GM12872 (cell line): ENCODE data around the gene KCNE3.

Experiments used
- TF ChIP-seq, protein P1 (sequence below): IDR thresholded peaks from 3 replicates; pipeline ENCODE4 v1.5.1; 2011; ENCODE audit warnings: low read depth, mild to moderate bottlenecking, low read length, moderate library complexity; ENCODE audit not compliant: insufficient read depth

The KCNE3 gene

DNA sequence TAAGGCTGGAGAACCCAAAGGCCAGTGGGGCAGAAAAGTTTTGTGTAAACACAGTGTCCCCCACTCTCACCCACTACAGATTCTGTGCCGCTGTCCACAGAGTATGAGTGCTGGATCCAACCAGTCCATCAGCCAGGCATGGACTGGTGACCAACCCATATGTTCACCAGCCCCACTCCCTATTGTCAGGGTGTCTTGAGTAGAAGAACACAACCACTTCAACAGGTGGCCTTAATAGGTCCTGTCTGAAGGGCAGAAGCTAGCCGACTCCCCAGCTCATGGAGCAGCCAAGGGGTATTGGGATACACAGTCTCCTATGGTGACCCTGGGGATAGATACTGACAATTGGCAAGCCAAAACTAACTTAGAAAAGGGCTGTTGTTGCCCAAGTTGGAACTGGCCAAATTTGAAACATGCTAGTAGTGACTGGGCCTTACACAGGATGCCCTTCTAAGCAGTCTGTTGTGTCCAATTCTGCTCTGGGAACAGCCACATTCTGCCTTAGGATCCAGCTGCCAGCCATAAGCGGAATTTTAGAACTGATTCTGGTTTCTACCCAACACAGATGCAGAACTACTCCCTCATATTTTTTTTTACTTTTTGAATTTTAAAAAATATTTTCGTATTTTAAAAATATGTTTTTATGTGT is 49.4 kb downstream of the KCNE3 start:
- TF ChIP-seq, protein P1, sequence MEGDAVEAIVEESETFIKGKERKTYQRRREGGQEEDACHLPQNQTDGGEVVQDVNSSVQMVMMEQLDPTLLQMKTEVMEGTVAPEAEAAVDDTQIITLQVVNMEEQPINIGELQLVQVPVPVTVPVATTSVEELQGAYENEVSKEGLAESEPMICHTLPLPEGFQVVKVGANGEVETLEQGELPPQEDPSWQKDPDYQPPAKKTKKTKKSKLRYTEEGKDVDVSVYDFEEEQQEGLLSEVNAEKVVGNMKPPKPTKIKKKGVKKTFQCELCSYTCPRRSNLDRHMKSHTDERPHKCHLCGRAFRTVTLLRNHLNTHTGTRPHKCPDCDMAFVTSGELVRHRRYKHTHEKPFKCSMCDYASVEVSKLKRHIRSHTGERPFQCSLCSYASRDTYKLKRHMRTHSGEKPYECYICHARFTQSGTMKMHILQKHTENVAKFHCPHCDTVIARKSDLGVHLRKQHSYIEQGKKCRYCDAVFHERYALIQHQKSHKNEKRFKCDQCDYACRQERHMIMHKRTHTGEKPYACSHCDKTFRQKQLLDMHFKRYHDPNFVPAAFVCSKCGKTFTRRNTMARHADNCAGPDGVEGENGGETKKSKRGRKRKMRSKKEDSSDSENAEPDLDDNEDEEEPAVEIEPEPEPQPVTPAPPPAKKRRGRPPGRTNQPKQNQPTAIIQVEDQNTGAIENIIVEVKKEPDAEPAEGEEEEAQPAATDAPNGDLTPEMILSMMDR: no peak

DNA sequence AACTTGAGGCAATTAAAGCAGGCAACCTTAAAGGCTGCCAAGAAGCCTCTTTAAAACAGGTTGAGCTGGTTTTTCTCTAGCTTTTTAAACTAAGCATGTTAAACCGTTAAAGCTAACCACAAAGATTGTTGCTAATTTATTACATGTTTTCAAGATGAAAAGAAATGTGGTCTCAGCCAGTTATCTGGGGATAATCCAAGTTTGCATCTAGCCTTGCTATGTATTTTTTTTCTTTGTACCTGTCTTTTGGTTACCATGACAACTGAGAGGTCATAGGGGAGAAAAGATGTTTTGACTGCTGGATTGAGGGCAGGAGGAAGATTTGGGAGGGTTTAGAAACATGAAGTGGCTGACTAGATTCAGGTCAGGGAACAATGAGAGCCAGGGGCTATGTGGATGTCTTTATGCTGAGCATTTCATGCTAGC is 50.0 kb downstream of the KCNE3 start:
- TF ChIP-seq, protein P1: no peak

DNA sequence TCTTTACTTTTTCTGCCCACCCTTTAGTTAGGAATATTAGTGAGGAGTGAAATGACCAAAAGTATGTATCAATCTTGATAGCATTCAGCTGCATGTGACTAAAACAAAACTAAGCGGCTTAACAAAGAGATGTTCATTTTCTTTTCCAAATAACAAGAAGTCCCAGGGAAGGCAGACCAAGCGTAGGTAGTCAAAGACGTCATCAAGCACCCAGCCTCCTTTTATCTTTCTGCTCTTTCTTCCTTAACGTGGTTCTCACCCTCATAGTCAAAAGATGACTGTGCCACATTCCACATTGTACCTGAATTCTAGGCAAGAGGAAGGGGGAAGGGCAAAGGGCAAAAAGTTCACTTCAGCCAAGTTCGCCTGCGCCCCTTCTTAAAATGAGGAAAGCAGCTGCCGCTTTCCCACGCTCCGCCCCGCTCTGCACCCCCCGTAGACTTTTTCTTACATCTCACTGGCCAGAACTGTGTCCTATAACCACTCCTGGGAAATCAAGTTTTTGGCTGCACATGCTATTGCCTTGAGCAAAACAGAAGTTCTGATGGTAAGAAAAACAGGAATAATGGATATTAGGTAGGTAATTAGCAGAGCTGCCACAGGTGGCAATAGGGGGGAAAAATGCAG is 54.5 kb downstream of the KCNE3 start:
- TF ChIP-seq, protein P1: no peak

DNA sequence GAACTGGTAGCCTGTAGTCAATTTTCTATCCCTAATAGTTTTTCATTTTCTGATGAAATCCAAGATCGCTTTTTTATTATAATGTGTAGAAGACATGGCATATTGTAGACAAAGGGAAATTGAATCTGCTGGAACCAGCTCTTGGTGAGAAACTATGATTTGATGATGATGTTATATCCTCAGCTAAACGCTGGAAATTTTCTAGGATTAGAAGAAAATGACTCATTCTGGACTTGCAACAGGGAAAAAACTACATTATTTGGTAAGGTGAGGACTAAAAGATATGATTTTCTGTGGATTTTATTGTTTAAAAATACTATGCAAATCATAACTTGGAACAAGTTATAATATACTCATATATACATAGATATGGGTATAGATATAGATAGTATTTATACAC is 55.0 kb downstream of the KCNE3 start:
- TF ChIP-seq, protein P1: no peak

DNA sequence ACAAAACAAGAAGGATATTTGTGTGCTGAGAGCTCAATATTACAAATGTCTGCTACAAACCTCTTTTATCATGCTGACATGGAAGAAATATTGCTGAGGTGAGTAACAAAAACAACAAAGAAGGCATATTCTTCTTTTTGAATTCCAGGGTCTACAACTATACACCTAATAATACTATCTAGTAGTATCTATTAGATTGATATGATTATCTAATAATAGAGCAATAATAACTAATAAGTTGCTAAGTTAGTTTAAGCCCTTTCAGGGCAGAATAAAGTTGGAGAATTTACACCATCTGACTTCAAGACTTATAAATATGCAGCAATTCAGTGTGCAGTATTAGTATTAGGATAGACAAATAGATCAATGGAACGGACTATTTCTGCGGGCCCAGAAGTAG is 57.7 kb downstream of the KCNE3 start:
- TF ChIP-seq, protein P1: no peak
